HG02623 (cell line): ENCODE results near the gene EXOC3L4.
"Not testable (repeated sequence)": the region's sequence is repeated elsewhere in the genome, so short reads cannot be mapped to it uniquely, and the experiment has no call there.

Experiments
- ATAC-seq: cut with Tn5 transposase; IDR thresholded peaks from one replicate; pipeline ENCODE4 v1.9.1; 2021; ENCODE audit warnings: moderate library complexity; ENCODE audit not compliant: unreplicated experiment

Gene EXOC3L4

DNA sequence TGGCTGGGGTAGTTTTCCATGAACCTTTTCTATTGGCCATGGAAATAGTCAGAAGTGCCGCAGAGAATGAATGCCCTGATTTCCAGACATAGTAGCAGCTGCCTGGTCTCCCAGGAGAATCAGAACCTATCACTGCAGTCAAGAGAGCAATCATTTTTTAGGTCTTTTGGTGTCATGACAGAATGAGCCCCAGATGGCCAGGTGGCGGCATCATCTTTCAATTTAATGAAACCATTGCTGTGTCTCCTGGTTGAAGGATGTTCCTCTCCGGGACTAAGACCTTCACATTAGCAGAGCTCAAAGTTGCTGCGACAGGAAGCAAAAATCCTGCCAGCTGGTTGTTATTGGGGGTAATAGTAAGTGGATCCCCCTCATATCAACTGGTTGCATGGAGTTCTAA, 47.5 kb downstream of the EXOC3L4 start:
- ATAC-seq, result no peak

DNA sequence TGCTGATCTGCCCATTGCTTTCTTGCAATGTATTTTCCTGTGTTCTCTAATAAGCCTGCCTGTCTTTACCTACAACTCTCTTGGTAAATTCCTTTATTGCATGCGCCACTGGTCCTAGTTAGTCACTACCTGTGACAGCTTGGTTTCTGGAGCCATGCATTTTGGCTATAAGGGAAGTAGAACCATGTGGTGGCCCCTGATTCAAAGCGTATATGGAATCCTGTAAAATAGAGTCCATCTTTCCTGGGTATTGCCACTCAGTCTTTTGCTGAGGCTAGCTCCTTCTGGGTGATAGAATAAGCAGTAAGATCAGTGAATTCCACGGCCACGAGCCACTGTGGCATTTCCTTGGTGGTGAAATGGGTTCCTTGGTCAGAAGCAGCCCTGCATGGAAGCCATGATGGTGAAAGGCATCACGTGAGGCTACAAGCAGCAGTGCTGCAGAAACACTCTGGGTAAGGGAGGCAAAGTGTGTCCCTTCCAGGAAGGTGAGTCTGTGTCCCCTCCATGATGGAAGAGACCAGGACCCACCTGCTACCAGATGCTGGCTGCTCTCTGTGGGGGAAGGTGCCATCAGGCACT, 48.3 kb downstream of the EXOC3L4 start:
- no peak for ATAC-seq

DNA sequence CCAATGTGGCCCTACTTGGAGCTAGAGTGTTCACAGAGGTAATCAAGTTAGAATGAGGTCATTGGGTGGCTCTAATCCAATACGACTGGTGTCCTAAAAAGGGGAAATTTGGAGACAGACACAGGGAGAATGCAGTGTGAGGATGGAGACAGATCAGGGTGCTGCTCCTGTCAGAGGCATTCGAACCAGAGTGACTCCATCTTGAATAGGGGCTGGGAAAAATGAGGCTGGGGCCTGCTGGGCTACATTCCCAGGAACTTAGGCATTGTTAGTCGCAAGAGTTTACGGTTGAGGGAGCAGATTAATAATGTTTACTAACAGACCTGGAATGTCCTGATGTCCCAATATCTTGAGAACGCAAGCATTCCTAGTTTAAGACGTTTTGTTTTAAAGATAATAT, 49.0 kb downstream of the EXOC3L4 start:
- no peak for ATAC-seq

DNA sequence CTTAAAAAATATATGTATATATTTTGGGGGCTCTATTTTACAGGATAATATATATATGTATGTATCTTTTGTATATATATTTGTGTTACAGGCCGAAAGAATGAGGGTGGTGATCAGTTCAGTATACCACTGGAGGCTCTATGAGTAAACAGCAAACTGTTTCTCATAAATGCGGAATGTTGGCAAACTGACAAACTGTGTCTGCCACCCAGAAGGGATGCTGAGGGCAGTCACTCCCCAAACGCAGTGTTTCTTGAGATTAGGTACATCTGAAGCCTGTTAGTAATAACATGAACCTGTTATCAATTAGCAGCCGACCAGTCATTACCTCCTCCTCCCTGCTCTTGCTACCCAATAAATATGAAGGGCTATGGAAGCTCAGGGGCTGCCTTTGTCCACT, 49.6 kb downstream of the EXOC3L4 start:
- ATAC-seq, result no peak

DNA sequence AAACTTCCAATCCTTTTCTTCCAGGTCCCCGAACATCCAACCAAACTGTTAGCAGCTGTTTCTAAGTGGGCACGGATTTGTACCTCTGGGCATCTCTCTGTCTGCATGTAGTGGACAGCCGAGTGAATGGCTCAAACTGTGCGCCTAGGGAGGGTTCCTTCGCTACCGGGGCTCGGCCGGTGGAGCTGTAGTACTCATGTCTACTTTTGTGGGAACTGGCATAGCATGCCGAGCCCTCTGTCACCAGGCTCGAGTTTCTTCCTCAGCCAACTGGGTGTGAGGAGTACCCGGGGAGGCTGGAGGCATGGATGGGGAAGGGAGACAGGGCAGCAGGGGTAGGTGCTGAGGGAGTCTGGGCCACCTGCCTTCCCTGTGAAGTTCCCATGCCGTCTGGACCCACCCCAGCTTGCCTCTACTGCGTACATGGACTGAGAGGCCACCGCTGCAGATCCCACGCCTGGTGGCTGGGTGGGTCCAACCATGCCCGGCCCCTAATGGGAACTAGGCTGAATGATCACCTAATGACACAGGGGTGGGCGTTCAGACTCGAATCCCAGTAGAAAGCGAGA, 51.7 kb downstream of the EXOC3L4 start:
- no peak for ATAC-seq

DNA sequence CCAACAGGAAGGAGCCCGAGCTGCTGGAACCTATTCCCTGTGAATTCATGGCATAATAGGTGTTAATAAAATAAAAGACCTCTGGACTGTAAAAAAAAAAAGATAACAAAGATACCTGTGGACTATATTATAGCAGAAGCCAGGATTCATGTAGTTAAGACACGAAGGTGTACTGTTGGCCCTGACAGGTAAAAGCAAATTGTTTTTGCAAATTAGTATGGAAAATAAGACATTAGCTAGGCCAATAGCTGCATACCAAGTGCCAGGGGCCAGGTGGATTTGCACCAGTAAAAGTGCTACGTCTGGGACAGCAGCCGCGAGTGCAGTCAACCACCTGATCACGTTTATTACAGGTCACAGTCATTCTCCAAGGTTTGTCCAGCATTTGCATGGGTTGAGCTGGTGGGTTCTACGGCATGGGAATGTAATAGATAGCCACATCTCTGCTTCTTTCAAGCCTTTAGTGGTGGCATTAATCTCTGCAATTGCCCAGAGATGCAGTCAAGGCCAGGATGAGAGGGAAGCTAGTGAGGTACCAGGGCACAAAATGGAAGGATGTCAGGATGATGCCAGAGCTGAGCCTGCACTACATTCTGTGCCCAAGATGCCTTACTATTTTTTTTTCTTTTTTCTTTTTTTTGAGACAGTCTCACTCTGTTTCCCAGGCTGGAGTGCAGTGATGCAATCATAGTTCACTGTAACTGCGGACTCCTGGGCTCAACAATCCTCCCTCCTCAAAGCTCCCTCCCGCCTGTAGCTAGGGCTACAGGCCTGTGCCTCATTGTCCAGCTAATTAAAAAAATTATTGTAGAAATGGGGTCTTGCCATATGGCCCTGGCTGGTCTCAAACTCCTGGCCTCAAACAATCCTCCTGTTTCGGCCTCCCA, 55.1 kb downstream of the EXOC3L4 start:
- ATAC-seq, result no peak

DNA sequence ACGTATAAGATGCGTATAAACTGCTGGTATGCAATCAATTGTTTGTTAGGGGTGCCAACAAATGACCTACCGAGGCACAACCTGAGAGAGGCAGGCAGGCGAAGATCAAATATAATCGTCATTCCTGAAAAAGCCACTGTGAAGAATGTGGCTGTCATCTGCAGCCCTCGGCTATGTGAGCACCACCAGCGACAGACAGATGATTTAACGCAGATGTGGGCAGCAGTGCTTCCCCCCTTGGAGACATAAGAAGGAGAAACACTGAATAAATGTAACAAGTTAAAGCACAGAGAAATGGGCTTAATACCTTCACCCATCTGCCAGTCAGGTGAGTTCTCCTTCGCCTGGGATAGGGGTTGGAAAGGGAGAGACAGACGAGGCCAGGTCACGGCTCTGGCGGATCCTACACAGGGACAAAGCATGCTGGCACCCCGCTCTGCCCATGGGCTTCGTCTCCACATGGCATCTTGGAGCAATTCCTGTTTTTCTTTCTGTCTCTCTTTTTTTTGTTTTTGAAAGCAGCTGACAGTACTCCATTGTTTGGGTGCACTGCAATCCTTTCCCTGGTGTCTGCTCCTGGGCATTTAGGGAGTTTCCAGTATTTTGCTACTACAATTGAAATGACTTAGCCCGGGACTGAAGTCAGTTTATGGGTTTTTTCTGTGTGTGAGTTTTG, 56.9 kb downstream of the EXOC3L4 start:
- ATAC-seq, result no peak

DNA sequence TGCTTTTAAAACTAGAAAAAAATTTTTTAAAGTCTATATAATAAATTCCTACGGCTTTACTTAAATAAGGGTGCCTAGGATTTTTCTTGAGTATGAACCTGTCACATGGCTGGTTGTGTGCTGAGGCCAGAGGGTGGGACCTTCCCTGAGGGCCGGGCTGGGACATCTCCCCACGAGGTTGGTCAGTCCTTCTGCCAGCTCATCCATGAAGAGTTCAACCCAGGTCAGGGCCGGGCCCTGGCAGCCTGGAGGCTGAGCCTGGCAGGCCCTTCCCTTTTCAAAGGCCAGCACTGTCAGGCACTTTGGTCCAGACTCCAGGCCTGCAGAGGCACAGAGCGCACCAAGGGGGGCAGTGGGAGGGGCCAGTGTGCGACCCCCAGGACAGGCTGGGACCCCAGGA, 60.5 kb downstream of the EXOC3L4 start:
- no peak for ATAC-seq

DNA sequence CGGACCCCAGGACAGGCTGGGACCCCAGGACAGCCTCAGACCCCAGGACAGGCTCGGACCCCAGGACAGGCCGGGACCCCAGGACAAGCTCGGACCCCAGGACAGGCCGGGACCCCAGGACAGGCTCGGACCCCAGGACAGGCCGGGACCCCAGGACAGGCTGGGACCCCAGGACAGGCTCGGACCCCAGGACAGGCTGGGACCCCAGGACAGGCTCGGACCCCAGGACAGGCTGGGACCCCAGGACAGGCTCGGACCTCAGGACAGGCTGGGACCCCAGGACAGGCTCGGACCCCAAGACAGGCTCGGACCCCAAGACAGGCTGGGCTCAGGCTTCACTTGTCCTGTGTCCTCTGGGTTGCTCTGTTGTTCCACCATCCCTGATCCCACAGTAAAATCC, 60.9 kb downstream of the EXOC3L4 start:
- ATAC-seq, result not testable (repeated sequence)

DNA sequence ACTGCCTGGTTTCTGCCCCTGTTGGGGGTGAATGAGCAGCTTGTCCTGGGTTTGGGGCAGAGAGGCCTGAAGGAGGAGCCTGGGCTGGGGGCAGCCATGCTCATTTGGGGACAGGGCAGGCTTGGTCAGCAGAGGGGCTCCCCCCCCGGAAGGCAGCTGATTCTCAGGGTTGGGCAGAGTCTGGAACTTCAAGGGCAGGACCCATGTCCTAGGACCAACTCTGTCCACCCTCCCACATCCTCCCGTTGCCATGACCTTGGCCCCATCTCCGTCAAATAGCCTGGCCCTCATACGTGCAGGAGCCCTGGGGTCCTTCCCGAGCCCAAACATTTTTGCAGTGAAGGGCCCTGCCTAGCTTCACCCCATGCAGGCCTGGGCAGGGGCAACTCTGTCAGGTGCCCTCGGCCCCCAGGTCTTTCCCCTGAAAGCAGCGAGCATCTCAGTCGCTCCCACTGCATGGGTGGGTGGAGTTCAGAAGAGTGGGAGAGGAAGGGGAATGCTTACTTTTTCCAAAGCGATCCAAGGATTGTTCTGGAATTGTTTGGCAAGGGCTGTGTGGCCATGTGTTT, 61.4 kb downstream of the EXOC3L4 start:
- ATAC-seq, result no peak

DNA sequence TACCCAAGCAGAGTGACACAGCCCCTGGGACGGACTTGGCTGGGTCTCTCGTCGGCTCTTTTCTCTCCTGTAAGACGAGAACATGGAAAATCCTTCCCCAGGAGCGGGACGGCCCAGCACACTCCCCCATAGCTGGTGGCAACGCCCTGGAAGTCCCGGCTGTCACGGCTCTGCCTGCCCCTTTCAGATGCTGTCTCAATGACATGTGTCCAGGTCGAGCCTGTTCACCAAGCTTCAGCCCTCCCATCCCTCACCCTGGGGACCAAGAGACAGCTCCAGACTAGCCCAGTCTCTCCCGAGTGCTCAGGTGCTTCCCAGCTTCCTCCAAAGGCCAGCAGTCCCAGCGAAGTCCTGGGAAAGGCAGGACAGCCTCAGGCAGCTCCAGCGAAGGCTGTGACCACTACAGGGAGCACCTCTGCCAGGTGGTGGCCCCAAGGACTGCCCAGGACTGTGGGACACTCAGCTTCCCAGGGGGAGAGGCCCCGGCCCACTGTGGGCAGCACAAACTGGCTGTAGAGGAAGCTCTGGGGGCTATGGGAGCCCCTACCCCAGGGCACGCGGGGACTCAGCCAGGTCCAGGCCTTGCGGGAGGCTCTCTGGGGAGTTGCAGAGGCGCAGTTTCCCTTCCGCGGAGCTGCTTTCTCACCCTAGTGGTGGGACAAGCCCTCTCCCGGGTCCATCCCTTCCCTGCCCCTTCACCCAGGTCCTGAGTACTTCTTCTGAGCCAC, 62.3 kb downstream of the EXOC3L4 start:
- no peak for ATAC-seq

DNA sequence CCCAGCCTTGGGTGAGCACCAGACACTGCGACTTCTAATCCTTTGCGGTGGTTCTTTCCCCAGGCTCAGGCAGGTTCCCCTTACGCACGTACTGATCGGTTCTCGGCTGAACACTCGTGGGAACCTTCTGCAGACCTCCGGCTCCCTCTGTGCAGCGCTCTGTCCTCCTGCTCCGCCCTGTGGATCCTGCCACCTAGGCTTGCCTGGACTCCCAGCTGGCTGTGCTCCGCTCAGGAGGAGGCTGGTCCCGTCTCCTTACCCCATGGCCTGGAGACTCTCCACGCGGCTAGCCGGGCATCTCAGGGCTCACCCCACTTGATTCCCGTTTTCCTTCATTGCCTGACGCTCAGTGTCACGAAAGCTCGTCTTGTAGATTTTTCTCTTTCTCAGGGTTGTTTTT, 63.4 kb downstream of the EXOC3L4 start:
- no peak for ATAC-seq

DNA sequence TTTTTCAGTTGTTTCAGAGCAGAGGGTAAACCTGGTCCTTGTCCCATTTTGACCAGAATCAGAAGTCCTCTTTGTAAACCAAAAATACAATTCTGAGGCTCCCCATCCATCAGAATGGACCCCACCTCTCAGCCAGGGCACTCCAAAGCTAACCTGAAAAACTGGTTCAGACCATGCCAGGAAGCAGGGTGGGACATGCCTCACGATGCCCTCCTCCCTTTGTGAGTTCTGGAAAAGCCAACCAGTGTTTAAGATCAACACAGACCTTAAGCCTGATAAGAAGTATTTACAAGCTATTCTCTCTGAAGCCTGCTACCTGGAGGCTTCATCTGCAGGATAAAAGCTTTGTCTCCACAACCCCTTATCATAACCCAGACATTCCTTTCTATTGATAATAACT, 64.2 kb downstream of the EXOC3L4 start:
- no peak for ATAC-seq
